PC-3 (cell line): ENCODE results near the gene CORO2A.

Experiments used
- CTCF ChIP-seq: fragments of 300-600 bp; sonication (generic); conservative IDR thresholded peaks from 2 replicates; pipeline ENCODE4 v1.5.1; 2017; ENCODE audit warnings: antibody characterized with exemption, low read depth, mild to moderate bottlenecking, low read length
- EZH2 ChIP-seq: fragments of 300-600 bp; sonication (generic); IDR thresholded peaks from one replicate; pipeline ENCODE4 v1.6.1; 2017; ENCODE audit warnings: antibody characterized with exemption, mild to moderate bottlenecking, low read length; ENCODE audit not compliant: unreplicated experiment

GRCh38 chr9:98189412-98189811, 3.0 kb downstream of the CORO2A start:
- TF ChIP-seq EZH2 (no peak), CTCF (no peak)
